Mesothelial cell of epicardium (in vitro differentiated cells): ENCODE results near the gene ZNF184. TPM values are rescaled to one million over a fixed set of nuclear protein-coding genes. Genes with fewer than 3 reads are reported as not detected.

Source experiments
- DNase-seq, 2 experiments: peaks; one replicate each; pipeline ENCODE4 v3.0.0; 2021; ENCODE audit warnings: low spot score in 2 of 2; ENCODE audit not compliant: unreplicated experiment in 2 of 2
- H3K27ac Mint-ChIP-seq: 2 replicates; pipeline ENCODE4 v1.8.0; 2021; ENCODE audit warnings: mixed read lengths
- H3K27me3 Mint-ChIP-seq: 2 replicates; pipeline ENCODE4 v1.8.0; 2021; ENCODE audit warnings: low read depth, mixed read lengths
- H3K36me3 Mint-ChIP-seq: 2 replicates; pipeline ENCODE4 v1.8.0; 2021; ENCODE audit warnings: mixed read lengths
- H3K4me1 Mint-ChIP-seq: 2 replicates; pipeline ENCODE4 v1.8.0; 2021; ENCODE audit warnings: mixed read lengths
- H3K4me3 Mint-ChIP-seq: 2 replicates; pipeline ENCODE4 v1.8.0; 2021; ENCODE audit warnings: mild to moderate bottlenecking, moderate library complexity, mixed read lengths
- H3K9me3 Mint-ChIP-seq: 2 replicates; pipeline ENCODE4 v1.8.0; 2021; ENCODE audit warnings: mixed read lengths
- total RNA-seq: library from RNA; stranded (reverse); gene quantifications from 3 replicates; pipeline ENCODE4 v1.2.1, GENCODE V29; 2021
- TF ChIP-seq, protein P1 (sequence below): fragments of 200-600 bp; sonication (generic); IDR thresholded peaks from one replicate; pipeline ENCODE4 v1.5.0; 2021; ENCODE audit warnings: antibody characterized with exemption; ENCODE audit not compliant: unreplicated experiment

ZNF184 gene
- total RNA-seq, 1 donor from 2014 or later: 14.3 TPM

- no peak overlapping the region for H3K4me3 Mint-ChIP-seq
- H3K9me3 Mint-ChIP-seq: peaks cover 18% of the 10 kb centered on the region
- no peak overlapping the region for H3K27ac Mint-ChIP-seq
- DNase-seq: no peak
- H3K27me3 Mint-ChIP-seq: no peaks in the 10 kb centered on the region
- TF ChIP-seq, protein P1, sequence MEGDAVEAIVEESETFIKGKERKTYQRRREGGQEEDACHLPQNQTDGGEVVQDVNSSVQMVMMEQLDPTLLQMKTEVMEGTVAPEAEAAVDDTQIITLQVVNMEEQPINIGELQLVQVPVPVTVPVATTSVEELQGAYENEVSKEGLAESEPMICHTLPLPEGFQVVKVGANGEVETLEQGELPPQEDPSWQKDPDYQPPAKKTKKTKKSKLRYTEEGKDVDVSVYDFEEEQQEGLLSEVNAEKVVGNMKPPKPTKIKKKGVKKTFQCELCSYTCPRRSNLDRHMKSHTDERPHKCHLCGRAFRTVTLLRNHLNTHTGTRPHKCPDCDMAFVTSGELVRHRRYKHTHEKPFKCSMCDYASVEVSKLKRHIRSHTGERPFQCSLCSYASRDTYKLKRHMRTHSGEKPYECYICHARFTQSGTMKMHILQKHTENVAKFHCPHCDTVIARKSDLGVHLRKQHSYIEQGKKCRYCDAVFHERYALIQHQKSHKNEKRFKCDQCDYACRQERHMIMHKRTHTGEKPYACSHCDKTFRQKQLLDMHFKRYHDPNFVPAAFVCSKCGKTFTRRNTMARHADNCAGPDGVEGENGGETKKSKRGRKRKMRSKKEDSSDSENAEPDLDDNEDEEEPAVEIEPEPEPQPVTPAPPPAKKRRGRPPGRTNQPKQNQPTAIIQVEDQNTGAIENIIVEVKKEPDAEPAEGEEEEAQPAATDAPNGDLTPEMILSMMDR: no peak
- no peaks in the 10 kb centered on the region for H3K36me3 Mint-ChIP-seq
- H3K4me1 Mint-ChIP-seq: no peaks in the 10 kb centered on the region
These were observed 57.9 kb downstream of the ZNF184 start for GRCh38 chr6:27414996-27415395.

DNA sequence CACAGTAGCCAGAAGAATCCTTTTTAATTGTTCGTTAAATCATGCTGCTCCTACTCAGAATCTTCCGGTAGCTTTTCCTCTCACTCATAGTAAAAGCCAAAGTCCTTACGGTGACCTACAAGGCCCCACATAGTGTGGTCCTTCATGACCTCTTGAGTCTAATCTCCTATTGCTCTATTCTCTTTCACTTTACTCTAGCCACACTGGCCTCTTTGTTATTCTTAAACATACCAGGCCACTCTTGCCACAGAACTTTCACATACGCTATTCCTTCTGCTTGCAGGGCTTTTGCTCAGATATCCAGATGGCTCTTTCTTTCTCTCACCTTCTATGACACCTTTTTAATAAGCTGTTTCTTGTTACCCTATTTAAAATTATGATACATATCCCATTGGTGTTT lies 58.6 kb downstream of the ZNF184 start:
- Mint-ChIP-seq H3K36me3 (no peaks in the 10 kb centered on the region), H3K4me1 (no peaks in the 10 kb centered on the region), H3K27ac (no peak overlapping the region), H3K4me3 (no peak overlapping the region), H3K9me3 (peaks cover 18% of the 10 kb centered on the region), H3K27me3 (no peaks in the 10 kb centered on the region)
- TF ChIP-seq, protein P1: no peak
- DNase-seq: no peak

- Mint-ChIP-seq H3K27ac (no peak overlapping the region), H3K4me1 (no peaks in the 10 kb centered on the region), H3K4me3 (no peak overlapping the region), H3K9me3 (peaks cover 21% of the 10 kb centered on the region), H3K36me3 (peaks cover 17% of the 10 kb centered on the region), H3K27me3 (no peaks in the 10 kb centered on the region)
- TF ChIP-seq, protein P1: no peak
- no peak for DNase-seq
These were observed 65.6 kb downstream of the ZNF184 start for GRCh38 chr6:27407153-27407814.

DNA sequence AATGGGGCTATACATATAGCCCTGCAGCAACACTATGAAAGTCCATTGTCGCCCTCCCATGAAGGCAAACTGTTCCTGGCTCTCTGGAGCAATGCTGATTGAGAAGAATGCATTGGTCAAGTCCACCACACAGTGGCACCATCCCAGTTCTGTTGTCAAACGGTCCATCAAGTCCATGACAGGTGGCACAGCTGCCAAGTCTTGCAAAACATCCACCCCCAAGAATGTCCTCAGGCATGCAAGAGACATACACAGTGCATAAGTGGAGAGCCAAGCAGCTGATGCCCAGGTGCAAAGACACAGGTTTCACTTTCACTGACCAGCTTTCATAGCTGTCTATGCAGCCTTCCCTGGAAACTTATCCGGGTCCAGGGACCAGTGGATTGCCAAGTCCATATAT lies 66.8 kb downstream of the ZNF184 start:
- Mint-ChIP-seq H3K4me3 (no peak overlapping the region), H3K27ac (no peak overlapping the region), H3K9me3 (peaks cover 32% of the 10 kb centered on the region), H3K4me1 (no peaks in the 10 kb centered on the region), H3K36me3 (peaks cover 28% of the 10 kb centered on the region), H3K27me3 (no peaks in the 10 kb centered on the region)
- TF ChIP-seq, protein P1: no peak
- DNase-seq: no peak

DNA sequence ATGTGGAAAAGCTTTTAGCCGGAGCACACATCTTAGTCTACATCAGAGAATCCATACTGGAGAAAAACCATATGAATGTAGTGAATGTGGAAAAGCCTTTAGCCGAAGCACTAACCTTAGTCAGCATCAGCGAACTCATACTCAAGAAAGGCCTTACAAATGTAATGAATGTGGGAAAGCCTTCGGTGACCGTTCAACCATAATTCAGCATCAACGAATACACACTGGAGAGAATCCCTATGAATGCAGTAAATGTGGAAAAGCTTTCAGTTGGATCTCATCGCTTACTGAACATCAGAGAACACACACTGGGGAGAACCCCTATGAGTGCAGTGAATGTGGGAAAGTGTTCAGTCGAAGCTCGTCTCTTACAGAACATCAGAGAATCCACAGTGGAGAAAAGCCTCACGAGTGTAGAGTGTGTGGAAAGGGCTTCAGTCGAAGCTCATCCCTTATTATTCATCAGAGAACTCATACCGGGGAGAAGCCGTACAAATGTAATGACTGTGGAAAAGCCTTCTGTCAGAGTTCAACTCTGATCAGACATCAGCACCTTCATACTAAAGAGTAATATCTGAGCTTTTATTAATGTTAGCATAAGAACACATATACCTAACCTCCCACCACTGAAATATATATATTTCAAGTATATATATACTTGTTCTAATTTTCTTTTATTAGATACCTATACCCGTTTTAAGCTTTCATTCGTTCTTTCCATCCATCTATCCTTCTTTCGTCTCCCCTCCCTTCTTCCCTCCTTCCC lies 71.8 kb downstream of the ZNF184 start:
- TF ChIP-seq, protein P1: no peak
- H3K9me3 Mint-ChIP-seq: peaks cover 67% of the 10 kb centered on the region
- H3K27me3 Mint-ChIP-seq: no peaks in the 10 kb centered on the region
- peaks cover 74% of the 10 kb centered on the region for H3K36me3 Mint-ChIP-seq
- no peak for DNase-seq
- H3K27ac Mint-ChIP-seq: no peak overlapping the region
- no peak overlapping the region for H3K4me3 Mint-ChIP-seq
- H3K4me1 Mint-ChIP-seq: no peaks in the 10 kb centered on the region

Other genes with a start within 250 kb of the ZNF184 start
- 16.2 to 20.6 TPM (median 19.1 TPM) in 3 replicates for gene PRSS16, start 225.4 kb downstream of the ZNF184 start, total RNA-seq
- 0.07 TPM in 1 of 3 replicates, not detected in the others for gene POM121L2, start 160.8 kb downstream of the ZNF184 start, total RNA-seq
- 10.3 to 11.1 TPM (median 10.8 TPM) in 3 replicates for gene ZNF391, start 84.3 kb downstream of the ZNF184 start, total RNA-seq